Activated CD8-positive, alpha-beta memory T cell treated with anti-CD3 and anti-CD28 coated beads, Interleukin-2, amount 50 U/mL, for 48 hours (primary cell): ENCODE results near the gene ETV7.

Experiments used
- DNase-seq: peaks from one replicate; pipeline ENCODE4 v3.0.0-alpha.2; 2020

Gene ETV7

DNA sequence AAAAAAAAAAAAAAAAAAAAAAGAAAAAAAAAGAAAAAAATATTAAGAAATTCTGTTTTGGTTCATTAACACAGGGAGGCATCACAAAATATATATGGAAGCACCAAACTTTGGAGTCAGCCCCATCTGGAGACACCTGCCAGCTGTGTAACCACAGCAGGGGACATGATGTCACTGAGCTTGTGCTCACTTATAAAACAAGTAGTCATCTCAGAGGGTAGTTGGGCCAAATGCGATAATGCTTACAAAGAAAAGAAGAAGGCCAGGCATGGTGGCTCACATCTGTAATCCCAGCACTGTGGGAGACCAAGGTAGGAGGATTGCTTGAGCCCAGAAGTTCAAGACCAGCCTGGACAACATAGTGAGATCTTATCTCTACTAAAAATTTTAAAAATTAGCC lies 49.7 kb downstream of the ETV7 start:
- DNase-seq: no peak

DNA sequence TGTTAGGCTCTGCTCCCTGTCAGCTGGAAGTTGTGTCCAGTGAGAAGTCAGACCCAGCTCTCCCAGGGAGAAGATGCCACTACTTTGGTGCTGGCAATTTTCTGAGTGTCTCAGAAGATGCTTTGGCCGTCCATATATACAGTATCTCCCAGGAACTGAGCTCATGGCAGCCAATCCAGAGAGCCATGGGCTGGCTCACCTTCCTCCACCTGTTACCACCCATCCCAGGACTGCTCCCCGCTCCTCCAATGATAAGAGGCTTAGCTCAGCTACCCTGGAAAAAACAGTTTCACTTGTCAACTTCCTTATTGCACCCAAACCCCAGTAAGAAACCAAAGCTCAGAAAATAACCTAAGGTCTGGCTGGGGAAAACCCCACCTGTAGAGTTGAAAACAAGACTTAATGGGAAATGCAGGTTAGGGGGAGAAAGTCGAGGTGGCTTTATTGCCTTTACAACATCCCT lies 50.7 kb downstream of the ETV7 start, which contains the start of gene BNIP5:
BNIP5 (minus strand) TSS at position 110 of the 463 bp plus-strand sequence. CDS start 6,198 bp downstream, outside the sequence.
- no peak for DNase-seq

DNA sequence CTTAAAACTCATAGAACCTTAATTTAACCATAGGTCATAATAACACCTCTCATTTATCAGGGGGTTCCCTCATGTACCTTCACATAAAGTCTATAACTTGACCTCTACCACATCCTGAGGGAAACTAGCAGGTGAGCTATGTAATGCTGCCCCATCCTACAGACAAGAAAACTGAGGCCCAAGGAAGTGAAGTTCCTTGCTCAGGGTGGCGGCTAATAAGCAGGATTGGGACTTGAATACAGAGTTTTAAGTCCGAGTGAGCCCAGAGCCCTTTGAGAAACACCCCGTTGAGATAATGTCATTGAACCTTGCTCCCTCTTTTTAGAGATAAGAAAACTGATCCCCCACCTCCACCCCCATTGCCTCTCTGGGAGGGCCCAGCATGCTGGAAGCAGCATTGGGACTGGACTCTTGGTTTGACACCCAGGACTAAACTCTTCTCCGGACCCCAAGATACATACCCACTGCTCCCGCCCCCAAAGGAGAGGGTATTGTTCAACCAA lies 51.2 kb downstream of the ETV7 start:
- DNase-seq: no peak

DNA sequence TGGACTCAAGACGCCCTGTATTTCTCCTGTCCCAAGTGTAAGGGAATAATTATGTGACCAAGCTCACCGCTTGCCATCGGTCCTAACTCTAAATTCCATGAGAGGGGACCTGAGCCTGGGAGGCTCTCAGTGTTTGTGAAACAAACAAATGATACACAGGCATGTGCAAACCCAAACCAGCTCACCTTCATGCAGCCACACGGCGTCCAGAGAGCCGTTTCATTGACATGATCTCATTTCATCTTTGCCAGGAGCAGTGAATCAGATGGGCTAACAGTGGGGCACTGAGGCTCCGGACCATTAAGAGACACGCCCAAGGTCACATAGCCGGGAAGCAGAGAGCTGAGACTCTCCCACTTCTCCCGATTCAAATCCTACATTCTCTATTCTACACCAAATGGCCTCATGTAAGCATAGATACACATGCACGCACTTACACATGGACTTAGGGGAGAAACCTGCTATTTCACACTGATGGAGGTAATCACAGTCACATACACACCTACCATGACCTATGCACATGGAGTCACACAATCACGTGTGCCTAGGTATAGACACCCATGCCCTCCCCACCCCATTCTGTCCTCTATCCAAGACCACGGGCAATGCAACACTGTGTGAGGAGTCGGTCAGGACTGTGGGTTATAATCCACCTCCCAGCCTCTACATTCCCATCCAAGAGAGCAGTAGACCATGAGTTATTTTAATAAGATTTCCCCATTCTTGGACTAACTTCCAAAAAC lies 51.8 kb downstream of the ETV7 start:
- no peak for DNase-seq

DNA sequence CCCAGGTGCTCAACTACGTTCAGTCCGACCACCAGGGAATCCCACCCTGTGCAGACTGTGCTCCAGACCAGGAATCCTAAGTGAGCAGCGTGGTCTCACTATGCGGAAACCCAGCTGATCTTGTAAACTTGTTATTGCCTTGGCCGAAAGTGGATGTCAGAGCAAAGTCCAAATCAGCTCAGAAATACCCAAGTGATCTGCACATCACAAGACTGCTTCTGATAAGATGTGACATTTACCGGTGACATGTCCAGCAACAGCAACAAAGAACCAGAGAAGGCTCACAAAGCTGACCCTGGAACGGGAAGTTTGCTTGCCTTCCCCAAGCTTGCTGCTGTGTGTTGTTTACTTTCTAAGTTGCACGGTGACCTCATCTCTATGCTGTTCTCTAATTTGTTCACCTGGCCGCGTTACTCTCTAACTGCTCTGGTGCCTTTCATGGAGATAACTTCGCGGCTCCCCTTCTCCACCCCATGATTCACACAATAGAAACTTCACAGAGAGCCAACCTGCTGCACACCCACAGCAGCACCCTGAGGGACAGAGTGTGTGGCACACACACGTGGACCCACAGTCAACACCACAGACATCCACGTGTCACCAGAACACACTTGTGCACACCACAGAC lies 52.5 kb downstream of the ETV7 start:
- no peak for DNase-seq

DNA sequence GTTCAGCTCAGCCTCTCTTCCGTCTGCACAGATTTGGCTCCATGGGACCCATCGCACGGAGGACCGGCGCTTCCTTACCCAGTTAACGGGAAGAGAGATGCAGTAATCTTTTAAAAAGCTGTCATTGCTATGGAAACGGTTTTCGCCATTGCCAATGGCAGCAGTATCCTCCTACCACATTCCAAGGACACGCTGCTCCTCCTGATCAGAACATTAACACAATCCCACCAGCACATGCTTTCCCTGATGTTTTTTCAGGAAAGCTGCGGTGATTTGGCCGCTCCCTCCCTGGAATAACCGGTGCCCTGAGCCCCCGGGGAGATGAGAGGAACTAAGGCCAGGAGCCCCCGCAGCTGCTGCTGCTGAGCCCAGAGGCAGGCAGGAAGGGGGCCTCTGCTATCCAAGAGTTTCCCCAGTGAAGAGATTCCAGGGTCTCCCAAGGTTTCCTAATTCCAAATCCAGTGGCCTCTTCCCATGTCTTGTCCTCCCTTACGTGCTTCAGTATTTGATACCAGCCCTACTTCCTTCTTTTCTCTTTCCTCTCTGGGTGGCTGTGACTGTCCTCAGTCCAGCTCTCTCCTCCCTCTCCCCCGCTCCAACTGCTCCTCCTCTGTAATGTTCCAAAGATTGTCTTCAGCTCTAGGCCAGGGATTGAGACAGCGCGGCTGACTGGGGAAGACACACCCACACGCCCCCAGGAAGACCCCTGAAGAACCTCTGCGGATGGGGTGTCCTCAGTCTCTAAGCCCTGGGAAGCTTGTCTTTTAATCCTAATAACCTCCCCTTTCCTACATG lies 53.3 kb downstream of the ETV7 start:
- no peak for DNase-seq

DNA sequence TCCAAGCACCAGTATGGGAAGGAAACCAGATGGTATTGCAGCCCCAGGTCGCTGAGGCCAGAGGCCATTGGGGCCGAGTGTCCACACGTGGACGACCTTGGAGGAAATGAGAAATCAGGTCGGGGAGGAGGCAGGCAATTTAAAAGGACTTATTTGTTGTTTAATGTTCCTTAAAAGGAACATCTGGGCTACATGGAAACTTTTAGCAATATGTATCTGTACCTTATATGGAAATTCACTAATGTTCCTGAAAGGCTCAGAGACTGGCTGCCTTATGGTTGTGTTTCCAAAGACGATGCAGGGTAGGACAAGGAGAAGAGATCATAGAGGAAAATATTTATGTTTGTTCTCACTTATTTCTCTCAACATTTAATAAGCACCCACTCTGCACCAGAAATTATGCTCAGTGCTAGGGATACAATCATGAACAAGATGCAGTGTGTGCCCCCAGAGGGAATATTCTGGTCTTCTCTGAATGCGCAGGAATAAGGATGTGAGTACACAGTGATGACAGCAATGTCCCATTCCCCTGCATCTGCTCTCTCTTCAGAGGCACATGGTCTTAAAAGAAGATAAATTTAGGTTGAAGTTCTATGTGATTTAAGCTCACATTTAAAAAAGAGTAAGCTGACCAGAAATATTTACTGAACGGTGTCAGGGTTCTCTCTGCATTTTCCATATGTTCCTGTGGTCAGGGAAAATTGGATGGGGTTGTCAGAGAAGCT lies 54.1 kb downstream of the ETV7 start:
- no peak for DNase-seq

DNA sequence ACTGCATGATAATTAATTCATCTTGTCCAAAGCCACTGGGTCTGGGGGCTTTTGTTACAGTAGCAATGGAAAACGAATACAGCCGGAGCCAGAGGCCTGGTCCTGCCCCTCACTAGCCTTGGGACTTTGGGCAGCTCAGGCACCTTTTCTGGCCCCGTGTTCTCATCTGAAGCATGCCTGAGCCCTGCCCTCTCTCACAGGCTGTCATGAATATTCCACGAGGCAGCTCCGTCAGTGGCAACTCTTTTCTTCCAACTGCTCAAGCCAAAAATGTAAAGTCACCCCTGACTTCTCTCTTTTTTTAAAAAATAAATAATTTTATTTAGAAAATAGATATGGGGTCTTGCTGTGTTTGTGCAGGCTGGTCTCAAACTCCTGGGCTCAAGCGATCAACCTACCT lies 56.1 kb downstream of the ETV7 start:
- no peak for DNase-seq

DNA sequence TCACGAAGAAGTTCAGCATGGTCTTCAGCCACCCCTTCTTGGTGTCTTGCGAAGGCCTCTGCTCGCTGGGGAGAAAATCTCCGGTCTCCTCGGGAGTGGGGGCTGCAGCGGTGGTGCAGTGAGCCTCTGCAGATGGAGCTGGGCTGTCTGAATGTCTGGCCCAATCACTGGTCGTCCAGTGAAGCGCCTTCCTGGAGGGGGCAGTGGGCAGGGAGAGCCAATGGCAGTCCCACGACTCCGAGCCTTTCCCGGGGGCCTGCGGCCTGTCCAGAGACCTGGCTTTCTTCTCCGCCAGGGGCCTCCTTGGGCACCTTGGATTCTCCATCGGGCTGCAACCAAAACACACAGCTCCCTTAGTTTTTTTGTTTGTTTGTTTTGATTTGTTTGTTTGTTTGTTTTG lies 57.1 kb downstream of the ETV7 start:
- no peak for DNase-seq

DNA sequence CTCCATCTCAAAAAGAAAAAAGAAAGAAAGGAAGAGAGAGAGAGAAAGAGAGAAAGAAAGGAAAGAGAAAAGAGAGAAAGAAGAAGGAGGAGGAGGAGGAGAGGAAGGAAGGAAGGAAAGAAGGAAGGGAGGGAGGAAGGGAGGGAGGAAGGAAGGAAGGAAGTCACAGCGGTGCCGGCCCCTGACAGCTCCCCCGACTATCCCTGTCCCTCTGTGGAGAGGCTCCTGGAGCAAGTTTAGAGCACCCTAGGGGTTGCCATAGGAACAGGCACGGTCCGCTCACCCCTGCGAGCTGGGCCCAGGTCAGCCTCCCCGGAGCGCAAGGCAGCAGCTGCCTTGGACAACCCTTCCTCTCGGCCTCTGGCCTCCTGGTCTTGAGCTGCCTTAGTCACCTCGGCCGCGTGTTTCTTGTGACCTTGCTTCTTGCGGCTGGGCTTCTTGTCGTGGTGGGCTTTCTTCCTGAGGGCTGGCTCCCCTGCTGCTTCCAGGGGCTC lies 57.6 kb downstream of the ETV7 start:
- DNase-seq: no peak

DNA sequence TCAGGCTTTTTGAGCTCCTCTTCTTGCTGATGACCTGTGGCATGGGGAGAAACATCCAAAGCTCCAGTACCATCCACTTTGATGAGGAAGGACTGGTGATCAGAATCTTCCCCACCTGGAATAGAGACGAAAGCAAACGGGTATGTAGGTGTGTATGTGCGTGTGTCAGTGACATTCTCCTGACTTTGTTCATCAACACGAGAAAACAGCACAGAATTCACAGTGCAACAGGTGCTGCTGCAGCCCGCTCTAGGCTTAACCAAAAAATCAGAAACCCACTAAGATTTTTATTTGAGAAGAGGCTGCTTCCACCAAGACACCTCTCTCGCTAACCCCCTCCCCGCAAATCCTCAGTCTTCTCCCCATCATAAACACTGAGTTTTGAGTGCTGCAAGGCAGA lies 58.9 kb downstream of the ETV7 start:
- no peak for DNase-seq

DNA sequence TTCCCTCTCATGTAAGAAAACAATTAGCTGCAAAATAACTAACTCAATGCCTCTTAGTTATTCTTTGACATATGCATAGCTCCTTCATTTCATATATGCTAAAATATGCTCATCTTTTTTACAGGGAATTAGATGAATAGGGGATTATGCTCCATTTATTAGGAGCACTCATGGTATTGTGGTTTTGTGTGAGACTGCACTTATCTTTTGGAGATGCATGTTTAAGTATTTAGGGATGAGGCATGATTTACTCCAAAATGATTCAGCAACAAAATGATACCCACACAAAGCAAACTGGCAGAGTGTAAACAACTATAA lies 59.6 kb downstream of the ETV7 start:
- DNase-seq: no peak

DNA sequence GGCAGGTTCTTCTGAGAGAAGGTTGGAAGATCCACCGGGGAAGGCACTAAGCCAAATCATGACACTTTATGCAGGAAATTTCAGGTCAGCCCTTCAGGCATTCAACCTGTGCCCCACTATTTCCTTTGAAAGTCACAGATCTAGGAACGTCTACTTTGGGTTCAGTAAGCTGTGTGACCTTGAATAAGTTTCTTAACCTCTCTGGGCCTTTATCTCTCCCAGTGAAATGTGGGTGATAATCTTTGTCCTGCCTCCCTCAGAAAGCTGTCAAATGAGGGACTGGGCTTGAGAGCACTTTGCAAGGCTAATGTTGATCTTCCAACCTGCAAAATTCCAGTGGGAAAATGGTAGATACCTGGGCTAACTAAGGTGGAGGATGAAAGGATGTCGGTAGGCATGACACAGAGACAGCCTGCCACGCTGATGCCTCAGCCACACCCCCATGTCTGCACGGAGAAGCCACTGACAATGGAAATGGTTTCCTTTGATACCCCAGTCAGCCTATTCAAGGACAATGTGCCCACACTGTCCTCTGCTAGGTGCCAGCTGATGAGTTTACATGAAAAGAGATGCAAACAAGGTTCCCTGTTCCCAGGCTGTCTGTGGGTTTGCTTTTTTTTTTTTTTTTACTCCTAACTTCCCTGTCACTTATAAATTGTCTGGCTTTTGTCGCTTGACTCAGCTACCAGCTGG lies 60.1 kb downstream of the ETV7 start:
- no peak for DNase-seq

DNA sequence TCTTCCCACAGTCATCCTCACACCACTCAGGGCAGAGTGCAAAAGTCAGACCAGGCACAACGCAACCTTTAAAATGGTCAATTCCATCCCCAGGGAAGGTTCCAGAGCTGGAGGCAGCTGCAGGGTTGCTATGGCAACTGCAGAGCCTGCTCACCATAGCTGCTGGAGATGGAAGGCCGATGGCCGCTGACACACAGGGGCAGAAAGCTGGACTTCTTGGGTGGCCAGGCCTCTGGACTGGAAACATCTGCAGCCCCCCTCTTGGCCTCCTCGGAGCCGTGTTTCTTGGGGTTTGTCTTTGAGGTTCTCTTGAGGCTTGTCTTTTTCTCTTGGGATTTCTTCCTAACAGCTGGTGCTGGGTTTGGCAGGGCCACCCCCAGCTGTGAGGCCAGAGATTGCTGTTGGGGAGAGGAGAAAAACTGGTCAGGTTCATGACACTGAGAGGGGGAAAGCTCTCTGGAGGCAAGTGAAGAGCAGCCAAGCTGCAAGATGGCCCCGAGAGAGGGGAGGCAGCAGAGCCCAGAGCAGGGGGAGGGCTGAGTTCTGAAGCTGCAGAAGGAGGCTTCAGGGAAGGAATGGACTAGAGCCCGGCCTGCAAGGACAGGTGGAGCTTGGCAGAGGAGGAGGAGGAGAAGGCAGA lies 61.0 kb downstream of the ETV7 start:
- DNase-seq: no peak

DNA sequence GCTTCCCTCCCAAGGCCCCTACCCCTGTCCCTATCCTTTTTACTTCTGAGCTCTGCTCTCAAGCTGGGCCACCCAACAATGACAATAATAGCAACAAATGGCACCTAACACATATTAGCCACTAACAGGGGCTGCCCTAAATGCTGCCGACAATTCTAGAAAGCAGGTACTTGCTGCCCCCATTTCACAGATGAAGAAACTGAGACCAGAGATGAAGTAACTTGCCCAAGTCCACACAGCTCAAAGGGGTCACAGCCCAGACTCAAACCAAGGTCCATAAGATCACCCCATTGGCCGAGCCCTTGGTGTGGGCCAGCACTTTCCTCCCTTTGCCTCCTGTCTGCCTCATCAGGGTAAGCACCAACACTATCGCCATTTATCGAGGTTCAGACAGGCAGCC lies 62.8 kb downstream of the ETV7 start:
- DNase-seq: no peak

DNA sequence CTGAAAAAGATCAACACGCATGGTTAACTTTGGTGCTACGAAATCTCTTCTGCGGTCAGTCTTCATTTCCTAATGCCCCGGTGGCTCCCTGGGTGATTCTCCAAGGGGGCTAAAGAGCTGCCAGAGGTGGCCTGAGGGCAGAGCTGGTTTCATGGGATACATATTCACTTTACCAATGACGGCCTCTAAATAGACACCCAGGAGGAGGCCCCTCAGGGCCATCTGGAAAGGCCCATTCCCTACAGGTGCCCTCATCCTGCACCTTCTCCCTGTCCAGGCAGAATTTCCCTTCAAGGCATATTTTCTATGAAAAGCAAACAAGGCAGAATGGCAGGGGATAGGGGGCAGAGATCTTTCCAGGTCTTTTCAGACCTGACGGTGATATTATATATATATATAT lies 63.3 kb downstream of the ETV7 start:
- DNase-seq: no peak

DNA sequence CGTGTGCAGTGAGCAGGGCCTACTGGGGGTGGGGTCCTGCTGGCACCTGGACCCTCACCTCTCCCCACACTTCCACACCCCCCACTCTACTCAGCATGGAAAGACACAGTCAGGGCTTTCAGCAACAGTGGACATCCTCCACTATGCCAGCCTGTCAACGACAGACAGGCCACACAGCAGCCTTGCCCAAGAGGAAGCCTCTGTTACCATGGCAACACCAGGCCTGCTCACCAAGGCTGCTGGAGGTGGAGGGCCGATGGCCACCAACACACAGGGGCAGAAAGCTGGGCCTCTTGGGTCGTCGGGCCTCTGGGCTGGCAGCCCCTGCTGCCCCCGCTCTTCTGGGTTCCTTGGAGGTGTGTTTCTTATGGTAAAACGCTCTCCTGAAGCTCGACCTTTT lies 64.4 kb downstream of the ETV7 start:
- no peak for DNase-seq

DNA sequence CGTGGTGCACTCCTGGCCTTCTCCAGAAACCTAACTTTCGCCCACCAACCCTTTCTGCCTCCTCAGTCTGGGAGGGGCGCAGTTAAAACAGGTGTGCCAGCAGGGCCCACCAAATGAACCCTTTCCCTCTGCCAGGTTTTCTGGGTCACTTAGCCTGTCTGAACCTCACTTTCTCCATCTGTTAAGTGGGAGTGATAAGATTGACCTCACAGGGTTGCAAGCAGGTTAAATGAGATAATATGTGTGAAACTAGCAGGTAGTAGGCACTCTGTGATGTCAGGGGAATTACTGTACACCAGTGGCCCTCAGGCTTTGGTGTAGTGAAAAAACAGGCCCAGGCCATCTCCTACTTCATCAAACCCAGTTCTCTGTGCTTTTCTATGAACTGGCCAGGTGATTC lies 64.9 kb downstream of the ETV7 start:
- DNase-seq: no peak

DNA sequence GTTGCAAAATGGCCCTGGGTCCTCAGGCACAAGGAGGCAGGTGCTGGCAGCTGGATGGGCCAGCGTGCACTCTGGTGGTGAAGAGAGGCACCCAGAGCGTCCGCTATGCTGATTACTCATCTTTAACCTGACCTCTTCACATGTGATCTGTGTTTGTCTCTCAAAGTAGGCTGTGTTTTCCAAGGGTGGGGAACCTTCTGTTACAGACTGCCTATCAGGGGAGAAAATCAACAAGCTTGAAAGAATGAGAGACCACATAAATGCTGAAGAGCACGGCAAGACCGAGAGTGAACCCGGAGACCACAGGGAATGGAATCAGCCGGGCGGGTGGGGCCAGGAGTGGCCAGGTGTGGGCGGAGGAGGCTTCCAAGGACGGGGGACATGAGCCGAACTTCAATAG lies 67.0 kb downstream of the ETV7 start:
- DNase-seq: no peak

DNA sequence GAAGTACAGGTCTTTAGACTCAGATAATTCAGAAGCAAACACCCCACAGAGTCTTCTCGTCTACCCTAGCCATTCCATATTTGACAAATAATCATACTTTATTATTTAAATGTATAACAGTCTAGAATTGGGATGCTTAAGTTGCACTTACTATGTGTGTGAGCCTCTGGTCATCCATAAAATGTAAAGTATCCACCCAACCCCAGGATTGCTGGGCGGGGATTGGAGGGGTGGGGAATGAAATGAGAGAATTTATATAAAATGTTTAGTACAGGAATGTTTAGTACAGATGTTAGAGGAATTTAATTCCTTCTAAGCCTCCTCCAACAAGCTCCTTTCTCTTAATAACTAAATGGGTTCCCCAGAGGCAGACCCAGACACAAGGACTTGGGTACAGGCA lies 67.6 kb downstream of the ETV7 start:
- DNase-seq: no peak

DNA sequence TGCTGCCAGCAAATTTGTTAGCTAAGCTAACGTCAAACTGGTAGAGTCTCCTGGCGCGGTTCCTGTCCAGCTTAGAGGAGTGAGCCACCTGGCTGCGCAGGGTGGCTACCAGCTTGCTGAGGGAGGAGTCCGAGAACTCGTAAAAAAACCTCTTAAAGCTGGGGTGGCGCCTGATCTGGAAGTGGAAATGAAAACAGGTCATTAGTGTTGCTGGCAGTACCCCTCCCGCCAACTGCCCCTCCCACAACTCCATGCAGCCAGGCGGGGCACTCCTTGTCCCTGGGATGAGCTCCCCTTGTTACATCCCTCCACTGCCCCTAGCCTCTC lies 68.1 kb downstream of the ETV7 start:
- no peak for DNase-seq
